Nephron (organoid): Measurements from ENCODE around the gene OTUD5.

ENCODE experiments used
- H3K27ac Mint-ChIP-seq, 3 experiments: 2 replicates each; pipeline ENCODE4 v1.8.0; 2020; ENCODE audit warnings: mixed read lengths in 3 of 3, mild to moderate bottlenecking in 2 of 3, moderate library complexity in 1 of 3
- H3K27me3 Mint-ChIP-seq: 2 replicates; pipeline ENCODE4 v1.8.0; 2021; ENCODE audit warnings: low read depth, mild to moderate bottlenecking, moderate library complexity, mixed read lengths
- H3K36me3 Mint-ChIP-seq: 2 replicates; pipeline ENCODE4 v1.8.0; 2020; ENCODE audit warnings: low read depth, mixed read lengths
- H3K4me1 Mint-ChIP-seq: 2 replicates; pipeline ENCODE4 v1.8.0; 2020; ENCODE audit warnings: mixed read lengths
- H3K4me3 Mint-ChIP-seq, 3 experiments: 2 replicates each; pipeline ENCODE4 v1.8.0; 2020; ENCODE audit warnings: mild to moderate bottlenecking in 3 of 3, mixed read lengths in 3 of 3, moderate library complexity in 2 of 3
- H3K9me3 Mint-ChIP-seq: 2 replicates; pipeline ENCODE4 v1.8.0; 2020; ENCODE audit warnings: mixed read lengths
- CTCF ChIP-seq, 3 experiments: fragments of 200-600 bp; sonication (generic); IDR thresholded peaks; one replicate each; pipeline ENCODE4 v1.5.0; 2021; ENCODE audit warnings: antibody characterized with exemption in 3 of 3; ENCODE audit not compliant: unreplicated experiment in 3 of 3

OTUD5 gene

GRCh38 chrX:48976086-48976485 lies 18.7 kb upstream of the OTUD5 start:
- TF ChIP-seq CTCF (IDR thresholded peaks at IDR 0.05; ENCODE audit: unreplicated experiment in 3 of 3), result no peak
- H3K9me3 Mint-ChIP-seq, result peaks cover 20% of the 10 kb centered on the region
- H3K27me3 Mint-ChIP-seq, result no peaks in the 10 kb centered on the region
- no peak overlapping the region for H3K27ac Mint-ChIP-seq
- peaks cover 41% of the 10 kb centered on the region for H3K36me3 Mint-ChIP-seq
- H3K4me3 Mint-ChIP-seq, result no peak overlapping the region
- peaks cover 6% of the 10 kb centered on the region for H3K4me1 Mint-ChIP-seq

GRCh38 chrX:48975541-48975940 lies 18.1 kb upstream of the OTUD5 start:
- Mint-ChIP-seq H3K27ac (no peak overlapping the region), H3K4me1 (peaks cover 6% of the 10 kb centered on the region)

GRCh38 chrX:48975041-48975440 lies 17.6 kb upstream of the OTUD5 start:
- Mint-ChIP-seq H3K27ac (no peak overlapping the region), H3K4me1 (peaks cover 6% of the 10 kb centered on the region), H3K4me3 (no peak overlapping the region), H3K9me3 (peaks cover 16% of the 10 kb centered on the region), H3K36me3 (peaks cover 30% of the 10 kb centered on the region), H3K27me3 (no peaks in the 10 kb centered on the region)
- no peak for TF ChIP-seq CTCF (IDR thresholded peaks at IDR 0.05; ENCODE audit: unreplicated experiment in 3 of 3)

More at GRCh38 chrX:48975541-48975940, 18.1 kb upstream of the OTUD5 start:
- peaks cover 35% of the 10 kb centered on the region for H3K36me3 Mint-ChIP-seq
- no peak overlapping the region for H3K4me3 Mint-ChIP-seq
- peaks cover 20% of the 10 kb centered on the region for H3K9me3 Mint-ChIP-seq
- no peak for TF ChIP-seq CTCF (IDR thresholded peaks at IDR 0.05; ENCODE audit: unreplicated experiment in 3 of 3)
- no peaks in the 10 kb centered on the region for H3K27me3 Mint-ChIP-seq

DNA sequence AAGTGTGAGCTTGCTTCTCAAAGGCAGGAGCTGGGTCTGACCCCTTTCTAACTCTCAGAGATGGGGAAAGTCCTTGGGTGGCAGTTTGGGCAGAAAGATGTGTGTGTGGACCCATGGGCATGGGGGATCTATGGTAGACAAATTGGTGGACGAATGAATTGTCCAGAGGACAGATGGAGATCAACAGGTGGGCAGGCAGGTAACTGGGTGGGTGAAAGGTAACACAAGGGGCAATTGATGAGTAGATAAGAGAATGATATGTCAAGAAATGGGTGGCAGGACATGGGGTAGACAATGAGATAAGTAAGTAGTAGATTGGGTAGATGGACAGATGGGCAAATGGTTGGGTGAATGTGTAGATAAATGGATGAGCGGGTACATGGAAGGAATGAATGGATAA lies 17.2 kb upstream of the OTUD5 start:
- Mint-ChIP-seq H3K4me1 (peaks cover 6% of the 10 kb centered on the region), H3K27me3 (no peaks in the 10 kb centered on the region), H3K9me3 (peaks cover 15% of the 10 kb centered on the region), H3K36me3 (peaks cover 27% of the 10 kb centered on the region), H3K4me3 (no peak overlapping the region), H3K27ac (no peak overlapping the region)
- no peak for TF ChIP-seq CTCF (IDR thresholded peaks at IDR 0.05; ENCODE audit: unreplicated experiment in 3 of 3)

DNA sequence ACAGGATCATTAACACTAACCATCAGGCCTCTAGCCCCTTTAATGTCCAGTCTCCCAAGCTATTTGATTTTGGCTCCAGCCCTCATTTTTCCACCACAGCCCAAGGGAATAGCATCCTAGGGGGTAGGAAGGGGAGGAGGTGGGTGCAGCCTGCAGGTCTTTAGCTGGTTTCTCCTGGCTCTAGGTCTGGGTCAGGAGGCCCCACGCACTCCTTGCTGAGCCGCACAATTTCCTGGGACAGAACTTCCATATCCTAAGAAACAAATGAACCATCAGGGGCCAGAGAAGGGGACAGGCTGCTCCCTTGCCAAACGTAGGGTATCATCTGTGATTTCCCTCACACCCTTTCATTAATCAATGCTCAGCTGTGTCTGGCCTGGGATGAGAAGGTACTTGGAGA lies 16.6 kb upstream of the OTUD5 start:
- Mint-ChIP-seq H3K9me3 (peaks cover 17% of the 10 kb centered on the region), H3K27ac (no peak overlapping the region), H3K36me3 (peaks cover 27% of the 10 kb centered on the region), H3K27me3 (no peaks in the 10 kb centered on the region), H3K4me1 (peaks cover 6% of the 10 kb centered on the region), H3K4me3 (no peak overlapping the region)
- TF ChIP-seq CTCF (IDR thresholded peaks at IDR 0.05; ENCODE audit: unreplicated experiment in 3 of 3), result no peak
